GM18873 (cell line): ENCODE measurements around the gene AFAP1L2.

ENCODE experiments used
- ATAC-seq: cut with Tn5 transposase; IDR thresholded peaks from one replicate; pipeline ENCODE4 v1.9.1; 2021; ENCODE audit warnings: mild to moderate bottlenecking, moderate library complexity, moderate number of reproducible peaks; ENCODE audit not compliant: unreplicated experiment, low FRiP score

Gene AFAP1L2

GRCh38 chr10:114418109-114418508 lies 13.8 kb upstream of the AFAP1L2 start:
- ATAC-seq: no peak

GRCh38 chr10:114412907-114413797 lies 8.8 kb upstream of the AFAP1L2 start:
- no peak for ATAC-seq

GRCh38 chr10:114408968-114409444 lies 4.7 kb upstream of the AFAP1L2 start:
- no peak for ATAC-seq

- no peak for ATAC-seq
Measured at GRCh38 chr10:114408112-114408967, 4.0 kb upstream of the AFAP1L2 start.

GRCh38 chr10:114406455-114406854 lies 2.2 kb upstream of the AFAP1L2 start:
- no peak for ATAC-seq

- ATAC-seq: no peak
Measured at GRCh38 chr10:114405011-114405350, 679 bp upstream of the AFAP1L2 start.

- no peak for ATAC-seq
Measured at GRCh38 chr10:114403541-114404161, 651 bp downstream of the AFAP1L2 start.

- ATAC-seq: no peak
Measured at GRCh38 chr10:114402871-114403540, 1.3 kb downstream of the AFAP1L2 start.

GRCh38 chr10:114402233-114402632 lies 2.1 kb downstream of the AFAP1L2 start:
- ATAC-seq: no peak

GRCh38 chr10:114401195-114401791 lies 3.0 kb downstream of the AFAP1L2 start:
- ATAC-seq: no peak

- no peak for ATAC-seq
Measured at GRCh38 chr10:114400091-114400490, 4.2 kb downstream of the AFAP1L2 start.

- ATAC-seq: no peak
Measured at GRCh38 chr10:114399576-114399975, 4.7 kb downstream of the AFAP1L2 start.

- no peak for ATAC-seq
Measured at GRCh38 chr10:114398587-114399331, 5.5 kb downstream of the AFAP1L2 start.

- ATAC-seq: no peak
Measured at GRCh38 chr10:114397651-114398145, 6.6 kb downstream of the AFAP1L2 start.

GRCh38 chr10:114396464-114396863 lies 7.8 kb downstream of the AFAP1L2 start:
- no peak for ATAC-seq

- ATAC-seq: no peak
Measured at GRCh38 chr10:114395366-114396022, 8.8 kb downstream of the AFAP1L2 start.

GRCh38 chr10:114394531-114394930 lies 9.8 kb downstream of the AFAP1L2 start:
- ATAC-seq: no peak

GRCh38 chr10:114393886-114394285 lies 10.4 kb downstream of the AFAP1L2 start:
- ATAC-seq: no peak

- no peak for ATAC-seq
Measured at GRCh38 chr10:114393482-114393881, 10.8 kb downstream of the AFAP1L2 start.
